ENCODE data around the gene SLC7A6OS.

SLC7A6OS gene

DNA sequence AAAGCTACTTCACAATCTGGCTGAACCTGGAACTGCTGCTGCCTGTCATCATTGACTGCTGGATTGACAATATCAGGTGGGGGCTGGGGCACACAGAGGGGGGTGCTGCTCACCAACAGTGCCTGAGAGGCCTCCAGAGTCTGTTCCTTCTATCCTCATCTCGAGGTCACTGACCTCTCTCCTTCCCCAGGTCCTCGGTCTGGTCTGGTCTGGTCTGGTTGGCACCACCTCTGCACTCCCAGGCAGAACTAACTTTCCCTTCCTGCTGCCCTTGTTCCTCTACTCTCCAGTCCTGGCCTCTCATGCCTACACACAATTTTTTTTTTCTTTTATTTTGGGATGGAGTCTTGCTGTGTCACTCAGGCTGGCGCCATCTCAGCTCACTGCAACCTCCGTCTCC lies 61.4 kb downstream of the SLC7A6OS start:
- no peak for DNase-seq
